Activated T-helper 17 cell treated with anti-CD3 and anti-CD28 coated beads, Interleukin-2, amount 50 U/mL, for 72 hours (primary cell): Measurements from ENCODE around the gene KIAA0319L. TPM values are rescaled to one million over a fixed set of nuclear protein-coding genes. Genes with fewer than 3 reads are reported as not detected.

Source experiments
- ATAC-seq: fragments of 150-1000 bp; cut with Tn5 transposase; replicated peaks from 2 replicates; pipeline ENCODE4 v1.10.0; 2021; ENCODE audit warnings: mild to moderate bottlenecking, moderate library complexity
- H3K27ac Mint-ChIP-seq: one replicate; pipeline ENCODE4 v1.8.0; 2022; ENCODE audit warnings: mixed read lengths
- H3K27me3 Mint-ChIP-seq: one replicate; pipeline ENCODE4 v1.8.0; 2022; ENCODE audit warnings: mixed read lengths
- H3K36me3 Mint-ChIP-seq: one replicate; pipeline ENCODE4 v1.8.0; 2022; ENCODE audit warnings: low read depth, mild to moderate bottlenecking, mixed read lengths
- H3K4me1 Mint-ChIP-seq: one replicate; pipeline ENCODE4 v1.8.0; 2022; ENCODE audit warnings: mixed read lengths
- H3K4me3 Mint-ChIP-seq: one replicate; pipeline ENCODE4 v1.8.0; 2022; ENCODE audit warnings: mild to moderate bottlenecking, mixed read lengths
- H3K9me3 Mint-ChIP-seq: one replicate; pipeline ENCODE4 v1.8.0; 2022; ENCODE audit warnings: mixed read lengths
- total RNA-seq, 2 donors: library from RNA; stranded (reverse); gene quantifications; one replicate each; pipeline ENCODE4 v1.2.3, GENCODE V29; 2022

Gene KIAA0319L
- 10 to 100 TPM; 45.8 to 98.2 TPM for total RNA-seq

DNA sequence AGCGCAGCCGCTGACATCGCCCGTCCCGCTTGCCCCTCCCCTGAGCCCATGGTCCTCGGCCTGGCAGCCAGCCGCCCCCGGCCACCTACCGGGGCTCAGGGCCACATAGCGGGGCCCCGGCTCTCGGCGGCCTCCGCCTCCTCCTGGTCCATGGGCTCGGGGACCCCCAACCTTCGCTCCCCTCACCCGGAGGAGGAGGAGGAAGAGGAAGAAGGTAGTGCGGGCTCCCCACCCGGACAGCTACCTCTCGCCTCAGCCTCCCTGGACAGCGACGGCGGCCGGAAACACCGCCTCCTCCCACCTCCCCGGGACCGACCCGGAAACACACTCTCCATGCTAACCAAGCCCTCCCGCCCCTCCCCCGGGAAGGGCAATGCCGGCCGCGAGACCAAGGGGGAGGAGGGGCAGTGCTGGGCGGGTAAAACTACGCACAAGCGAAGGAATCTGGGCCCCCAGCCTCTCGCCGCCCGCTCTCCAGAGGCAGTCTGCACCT, at the start of gene KIAA0319L:
TSS of gene KIAA0319L (minus strand) at position 286 of the 493 bp plus-strand sequence. CDS start 2,912 bp downstream, outside the sequence.
- Mint-ChIP-seq H3K4me3 (peak within 1 kb of the TSS; percentile 99), H3K36me3 (peaks cover 67% of the 10 kb centered on the region), H3K27me3 (no peaks in the 10 kb centered on the region), H3K27ac (peak within 1 kb of the TSS; percentile 100), H3K4me1 (peaks cover 41% of the 10 kb centered on the region), H3K9me3 (no peaks in the 10 kb centered on the region)
- ATAC-seq = peak; percentile 84

DNA sequence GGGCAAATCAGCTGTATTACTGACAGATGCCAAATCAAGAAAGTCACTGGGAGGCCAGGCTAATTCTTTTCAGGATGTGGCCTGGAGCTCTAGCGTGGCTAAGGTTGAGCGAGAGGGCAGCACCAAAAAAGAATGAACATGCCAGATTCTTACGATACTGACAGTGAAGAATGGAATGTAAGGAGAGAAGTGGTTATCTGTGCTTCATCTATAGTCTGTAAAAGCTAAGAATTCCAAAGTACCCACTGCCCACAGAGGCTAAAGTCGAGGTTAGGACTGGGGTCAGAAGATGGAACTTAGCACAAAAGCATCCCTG, 48.6 kb upstream of the KIAA0319L start:
- Mint-ChIP-seq H3K27me3 (no peaks in the 10 kb centered on the region), H3K36me3 (peaks cover 92% of the 10 kb centered on the region), H3K4me1 (no peaks in the 10 kb centered on the region), H3K4me3 (no peak overlapping the region), H3K27ac (peak overlapping the region; percentile 23), H3K9me3 (no peaks in the 10 kb centered on the region)
- ATAC-seq = no peak

DNA sequence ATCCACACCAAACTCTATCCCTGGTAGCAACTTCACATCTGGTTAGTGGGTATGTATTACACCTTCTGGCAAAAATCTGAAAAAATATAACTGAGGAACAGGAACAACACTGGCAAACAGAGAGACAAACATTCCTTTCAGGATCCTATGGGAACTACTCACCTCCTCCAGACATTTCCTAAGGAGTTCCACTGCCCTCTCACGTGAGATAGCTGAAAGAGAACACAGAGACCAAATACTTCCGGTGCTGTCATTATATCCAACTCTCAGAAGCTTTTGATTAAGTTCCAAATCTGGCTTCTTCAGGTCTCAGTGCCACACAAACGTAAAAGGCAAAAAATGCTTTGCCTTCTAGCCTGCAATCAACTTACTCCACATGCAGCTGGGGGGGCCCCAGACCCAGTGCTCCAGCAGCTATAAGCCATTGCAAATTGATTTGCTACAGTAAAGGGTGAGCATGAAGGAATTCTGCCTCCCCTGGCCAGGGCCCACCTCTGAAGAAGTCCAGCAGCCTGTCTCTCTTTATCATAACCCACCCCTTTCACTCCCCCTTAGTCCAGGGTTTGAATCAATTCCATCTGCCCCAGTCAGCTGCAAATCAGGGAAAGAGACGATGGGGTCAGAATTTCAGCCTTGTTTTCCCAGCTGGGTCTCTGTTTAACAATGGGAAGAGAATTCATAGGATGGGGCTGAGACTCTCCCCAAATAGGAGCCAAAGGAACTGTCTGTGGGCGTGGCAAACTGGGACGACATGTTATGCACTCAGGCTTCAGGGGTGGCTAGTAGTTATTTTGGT, 48.1 kb upstream of the KIAA0319L start:
- Mint-ChIP-seq H3K36me3 (peaks cover 95% of the 10 kb centered on the region), H3K4me1 (no peaks in the 10 kb centered on the region), H3K27ac (no peak overlapping the region), H3K4me3 (no peak overlapping the region), H3K9me3 (no peaks in the 10 kb centered on the region), H3K27me3 (no peaks in the 10 kb centered on the region)
- no peak for ATAC-seq

DNA sequence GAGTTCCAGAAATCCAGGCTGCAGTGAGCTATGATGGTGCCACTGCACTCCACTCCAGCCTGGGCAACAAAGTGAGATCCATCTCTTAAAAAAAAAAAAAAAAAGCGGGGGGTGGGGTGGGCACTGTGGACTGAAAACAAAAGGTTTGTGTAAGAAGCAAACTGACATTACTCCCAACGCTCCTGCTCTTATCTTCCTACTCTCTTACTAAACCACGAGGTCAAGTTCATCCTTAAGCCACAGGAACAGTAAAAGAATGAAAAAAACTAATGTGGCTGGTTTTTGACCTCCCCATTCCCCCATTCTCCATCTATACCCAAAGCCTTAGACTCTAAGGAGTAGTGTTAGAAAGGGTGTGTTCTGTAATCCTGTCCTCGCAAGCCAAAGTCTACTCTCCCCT, 46.7 kb upstream of the KIAA0319L start:
- Mint-ChIP-seq H3K4me1 (no peaks in the 10 kb centered on the region), H3K9me3 (no peaks in the 10 kb centered on the region), H3K36me3 (peaks cover 95% of the 10 kb centered on the region), H3K4me3 (no peak overlapping the region), H3K27ac (no peak overlapping the region), H3K27me3 (no peaks in the 10 kb centered on the region)
- no peak for ATAC-seq

DNA sequence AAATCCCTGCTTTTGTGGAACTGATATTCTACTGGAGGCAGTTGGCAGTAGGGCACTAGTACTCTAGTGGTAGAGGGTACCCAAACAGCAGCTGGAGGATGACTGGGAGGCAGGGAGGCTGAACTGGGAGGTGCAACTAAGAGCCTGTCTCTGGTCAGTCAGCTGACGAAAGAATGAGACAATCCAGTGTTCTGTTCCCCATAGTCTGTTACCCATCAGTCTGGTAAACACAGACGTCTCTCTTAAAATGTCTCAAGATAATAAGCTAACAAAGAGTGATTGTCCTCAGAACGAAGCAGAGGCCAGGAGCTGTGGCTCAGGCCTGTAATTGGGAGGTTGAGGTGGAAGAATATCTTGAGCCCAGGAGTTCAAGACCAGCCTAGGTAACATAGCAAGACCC, 46.3 kb upstream of the KIAA0319L start:
- Mint-ChIP-seq H3K36me3 (peaks cover 92% of the 10 kb centered on the region), H3K4me3 (no peak overlapping the region), H3K9me3 (no peaks in the 10 kb centered on the region), H3K27ac (no peak overlapping the region), H3K27me3 (no peaks in the 10 kb centered on the region), H3K4me1 (no peaks in the 10 kb centered on the region)
- no peak for ATAC-seq

DNA sequence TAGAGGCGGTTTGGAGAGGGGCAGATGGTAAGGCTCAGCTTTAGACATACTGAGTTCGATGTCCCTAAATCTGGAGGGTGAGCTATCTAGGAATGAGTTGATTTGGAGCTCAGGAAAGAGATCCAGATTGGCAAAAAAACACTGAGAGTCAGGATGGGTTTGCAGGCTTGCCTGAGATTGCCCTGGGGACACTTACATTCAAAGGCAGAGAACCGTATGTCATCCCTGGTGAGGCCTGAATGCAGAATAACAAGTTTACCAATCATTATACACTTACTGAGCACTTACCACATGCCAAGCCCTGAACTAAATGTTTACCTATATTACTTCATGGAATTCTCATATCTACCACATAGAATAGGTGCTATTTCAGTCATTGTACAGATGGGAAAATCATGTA, 43.4 kb upstream of the KIAA0319L start:
- no peaks in the 10 kb centered on the region for H3K27me3 Mint-ChIP-seq
- H3K4me1 Mint-ChIP-seq = no peaks in the 10 kb centered on the region
- H3K4me3 Mint-ChIP-seq = no peak overlapping the region
- H3K36me3 Mint-ChIP-seq = peaks cover 63% of the 10 kb centered on the region
- no peak for ATAC-seq
- no peak overlapping the region for H3K27ac Mint-ChIP-seq
- no peaks in the 10 kb centered on the region for H3K9me3 Mint-ChIP-seq

DNA sequence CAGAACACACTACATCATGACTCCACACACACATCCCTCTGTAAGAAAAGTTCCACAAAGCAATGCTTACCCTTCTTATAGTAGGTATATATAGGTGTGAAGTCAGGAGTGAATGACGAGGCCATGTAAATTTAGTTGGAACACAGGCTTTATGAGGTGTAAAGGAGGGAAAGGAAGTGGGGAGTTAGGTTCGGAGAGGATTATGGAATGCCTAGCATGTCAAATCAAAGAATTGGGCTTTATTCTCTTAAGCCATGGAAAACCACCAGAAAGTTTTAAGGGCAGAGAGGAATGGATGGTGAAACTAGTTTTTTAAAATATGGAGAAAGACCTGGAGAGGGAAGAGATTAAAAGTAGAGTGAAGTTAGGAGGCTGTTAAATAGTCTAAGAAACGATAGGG, 42.2 kb upstream of the KIAA0319L start:
- Mint-ChIP-seq H3K4me3 (no peak overlapping the region), H3K36me3 (peaks cover 52% of the 10 kb centered on the region), H3K27ac (peak overlapping the region; percentile 2), H3K27me3 (no peaks in the 10 kb centered on the region), H3K9me3 (no peaks in the 10 kb centered on the region), H3K4me1 (no peaks in the 10 kb centered on the region)
- ATAC-seq = no peak

DNA sequence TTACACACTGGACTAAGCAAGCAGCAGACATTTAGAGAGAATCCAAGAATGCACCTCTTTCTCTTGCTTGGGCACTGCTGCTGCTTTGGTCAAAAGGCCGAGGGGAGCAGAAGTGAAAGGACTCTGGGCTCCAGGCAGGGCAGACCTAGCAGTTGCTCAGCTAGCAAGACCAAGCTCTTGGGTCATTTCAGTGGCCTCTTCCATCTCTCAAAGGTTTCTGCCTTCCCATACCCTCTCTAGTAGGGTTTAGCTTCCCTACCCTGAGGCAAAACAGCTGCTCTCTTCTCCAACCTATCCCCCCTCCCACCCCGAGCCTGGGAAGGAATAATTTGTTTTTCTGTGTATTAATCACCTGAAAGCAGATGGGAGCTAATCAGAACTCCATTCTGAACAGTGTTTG, 41.7 kb upstream of the KIAA0319L start:
- Mint-ChIP-seq H3K4me3 (no peak overlapping the region), H3K9me3 (no peaks in the 10 kb centered on the region), H3K27ac (peak overlapping the region; percentile 2), H3K4me1 (peaks cover under 1% of the 10 kb centered on the region), H3K36me3 (peaks cover 46% of the 10 kb centered on the region), H3K27me3 (no peaks in the 10 kb centered on the region)
- ATAC-seq = no peak

DNA sequence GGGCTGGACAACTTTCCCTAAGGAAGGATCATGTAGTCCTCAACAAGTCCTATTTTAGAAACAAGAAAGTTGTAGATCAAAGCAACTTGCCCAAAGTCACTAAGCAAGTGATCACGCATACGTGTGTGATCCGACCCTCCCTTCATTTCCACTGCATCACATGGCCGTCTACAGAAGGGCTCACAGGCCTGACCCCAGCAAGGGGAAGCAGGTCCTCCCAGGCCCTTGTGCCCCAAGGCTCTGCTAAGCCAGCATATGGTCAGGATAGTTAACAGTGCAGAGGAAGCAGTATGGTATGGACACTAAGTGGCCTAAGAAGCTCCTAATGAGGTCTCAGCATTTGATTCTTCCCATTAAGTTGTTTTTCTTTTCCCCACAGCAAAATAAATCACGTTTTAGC, 40.7 kb upstream of the KIAA0319L start:
- peaks cover 4% of the 10 kb centered on the region for H3K4me1 Mint-ChIP-seq
- peaks cover 36% of the 10 kb centered on the region for H3K36me3 Mint-ChIP-seq
- no peak overlapping the region for H3K4me3 Mint-ChIP-seq
- no peaks in the 10 kb centered on the region for H3K27me3 Mint-ChIP-seq
- H3K9me3 Mint-ChIP-seq = no peaks in the 10 kb centered on the region
- no peak for ATAC-seq
- H3K27ac Mint-ChIP-seq = no peak overlapping the region

DNA sequence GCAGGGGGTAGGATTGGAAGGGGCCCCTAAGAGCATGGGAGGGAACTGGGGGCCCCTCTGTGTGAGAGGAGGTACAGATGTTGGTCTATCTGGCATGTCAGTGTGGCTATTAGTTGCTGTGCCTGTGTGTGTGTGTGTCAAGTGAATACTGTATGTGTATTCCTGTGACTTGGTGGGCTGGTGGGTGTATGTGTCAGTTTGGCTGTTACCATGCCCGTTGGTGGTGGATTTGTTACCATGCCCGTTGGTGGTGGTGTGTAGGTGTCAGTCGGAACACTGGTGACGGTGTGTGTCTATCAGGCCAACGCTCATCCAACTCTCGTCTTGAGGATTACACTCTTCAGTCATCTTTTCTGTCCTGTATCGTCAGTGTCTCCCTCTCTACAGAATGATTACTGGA, 38.5 kb upstream of the KIAA0319L start:
- Mint-ChIP-seq H3K27me3 (no peaks in the 10 kb centered on the region), H3K4me1 (peaks cover 4% of the 10 kb centered on the region), H3K36me3 (peaks cover 16% of the 10 kb centered on the region), H3K9me3 (no peaks in the 10 kb centered on the region), H3K4me3 (no peak overlapping the region), H3K27ac (peak overlapping the region; percentile 20)
- no peak for ATAC-seq

DNA sequence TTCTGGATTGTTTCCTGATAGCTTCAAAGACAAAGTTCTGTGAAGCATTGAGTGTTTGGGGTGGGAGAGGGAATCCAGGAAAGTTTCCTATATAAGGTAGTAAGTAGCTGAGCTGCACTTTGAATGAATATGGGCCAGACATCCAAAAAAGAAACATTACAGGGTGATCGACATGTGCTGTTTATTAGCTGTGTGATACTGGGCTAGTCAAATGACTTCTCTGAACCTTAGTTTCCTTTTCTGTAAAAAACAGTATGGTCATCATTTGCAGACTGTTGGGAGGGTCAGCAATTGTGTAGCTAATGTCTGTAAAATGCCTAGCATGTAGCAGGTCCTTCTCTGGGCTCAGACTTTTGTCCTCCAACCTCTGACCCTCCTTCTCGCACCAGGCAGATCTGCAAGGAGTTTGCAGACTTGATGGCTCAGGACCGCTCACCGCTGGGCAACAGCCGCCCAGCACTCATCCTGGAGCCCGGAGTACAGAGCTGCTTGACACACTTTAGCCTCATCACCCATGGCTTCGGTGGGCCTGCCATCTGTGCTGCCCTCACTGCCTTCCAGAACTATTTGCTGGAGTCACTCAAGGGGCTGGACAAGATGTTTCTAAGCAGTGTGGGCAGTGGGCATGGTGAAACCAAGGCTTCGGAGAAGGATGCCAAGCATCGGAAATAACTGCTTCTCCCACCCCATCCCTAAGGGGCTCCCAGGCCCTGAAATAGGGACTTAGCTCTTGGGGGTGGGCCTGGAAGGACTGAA, 37.0 kb upstream of the KIAA0319L start:
- Mint-ChIP-seq H3K27ac (peak overlapping the region; percentile 20), H3K9me3 (no peaks in the 10 kb centered on the region), H3K4me1 (peaks cover 7% of the 10 kb centered on the region), H3K36me3 (peaks cover 5% of the 10 kb centered on the region), H3K27me3 (no peaks in the 10 kb centered on the region), H3K4me3 (no peak overlapping the region)
- no peak for ATAC-seq

DNA sequence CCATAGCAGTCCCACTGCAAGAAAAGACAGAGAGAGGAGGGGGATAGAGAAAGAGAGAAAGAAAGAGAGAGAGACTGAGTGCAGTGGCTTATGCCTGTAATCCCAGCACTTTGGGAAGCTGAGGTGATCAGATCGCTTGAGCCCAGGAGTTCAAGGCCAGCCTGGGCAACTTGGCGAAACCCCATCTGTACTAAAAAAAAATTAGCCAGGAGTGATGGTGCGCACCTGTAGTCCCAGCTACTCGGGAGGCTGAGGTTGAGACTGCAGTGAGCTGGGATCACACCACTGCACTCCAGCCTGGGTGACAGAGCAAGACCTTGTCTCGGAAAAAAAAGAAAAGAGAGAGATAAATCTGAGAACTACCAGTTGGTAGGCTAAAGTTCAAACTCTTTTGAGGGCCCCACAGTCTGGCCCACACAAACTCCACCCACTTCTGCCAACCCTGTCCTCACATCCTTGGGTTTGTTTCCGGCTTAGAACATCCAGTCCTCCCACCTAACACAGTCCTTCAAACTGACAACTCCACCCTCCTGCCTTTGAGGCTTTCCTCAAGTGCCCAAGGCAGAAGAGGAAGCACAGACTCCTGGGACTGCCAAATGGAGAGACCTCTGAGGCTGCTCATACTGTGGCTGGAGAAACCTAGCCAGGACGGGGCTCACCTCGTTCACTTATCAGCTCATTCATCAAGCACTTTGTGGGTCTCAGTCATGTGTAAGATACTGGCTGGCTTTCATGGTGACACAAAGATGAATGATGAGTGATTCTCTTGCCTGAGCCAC, 36.0 kb upstream of the KIAA0319L start:
- no peak overlapping the region for H3K27ac Mint-ChIP-seq
- peaks cover 8% of the 10 kb centered on the region for H3K4me1 Mint-ChIP-seq
- H3K4me3 Mint-ChIP-seq = no peak overlapping the region
- no peaks in the 10 kb centered on the region for H3K36me3 Mint-ChIP-seq
- ATAC-seq = peak; percentile 48
- H3K9me3 Mint-ChIP-seq = no peaks in the 10 kb centered on the region
- H3K27me3 Mint-ChIP-seq = no peaks in the 10 kb centered on the region

DNA sequence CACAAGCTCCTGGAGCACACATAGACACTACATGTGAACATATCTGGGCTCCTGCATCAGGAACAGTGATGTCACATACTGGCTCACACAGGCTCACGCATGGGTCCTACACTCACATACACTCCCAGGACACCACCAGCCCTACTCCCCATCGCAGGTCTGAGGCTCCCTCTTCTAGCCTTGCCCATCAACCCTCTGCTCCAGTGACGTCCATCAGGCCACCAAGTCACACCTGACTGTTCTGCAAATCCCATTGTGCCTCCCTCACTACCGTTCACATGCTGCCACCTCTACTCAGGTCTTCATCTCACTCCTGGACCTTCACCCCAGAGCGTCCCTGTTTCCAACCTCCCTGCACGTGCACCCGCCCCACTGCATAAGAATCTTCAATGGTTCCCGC, 34.0 kb upstream of the KIAA0319L start:
- H3K36me3 Mint-ChIP-seq = no peaks in the 10 kb centered on the region
- no peak overlapping the region for H3K4me3 Mint-ChIP-seq
- H3K9me3 Mint-ChIP-seq = no peaks in the 10 kb centered on the region
- no peaks in the 10 kb centered on the region for H3K27me3 Mint-ChIP-seq
- H3K27ac Mint-ChIP-seq = no peak overlapping the region
- H3K4me1 Mint-ChIP-seq = peaks cover 8% of the 10 kb centered on the region
- no peak for ATAC-seq

DNA sequence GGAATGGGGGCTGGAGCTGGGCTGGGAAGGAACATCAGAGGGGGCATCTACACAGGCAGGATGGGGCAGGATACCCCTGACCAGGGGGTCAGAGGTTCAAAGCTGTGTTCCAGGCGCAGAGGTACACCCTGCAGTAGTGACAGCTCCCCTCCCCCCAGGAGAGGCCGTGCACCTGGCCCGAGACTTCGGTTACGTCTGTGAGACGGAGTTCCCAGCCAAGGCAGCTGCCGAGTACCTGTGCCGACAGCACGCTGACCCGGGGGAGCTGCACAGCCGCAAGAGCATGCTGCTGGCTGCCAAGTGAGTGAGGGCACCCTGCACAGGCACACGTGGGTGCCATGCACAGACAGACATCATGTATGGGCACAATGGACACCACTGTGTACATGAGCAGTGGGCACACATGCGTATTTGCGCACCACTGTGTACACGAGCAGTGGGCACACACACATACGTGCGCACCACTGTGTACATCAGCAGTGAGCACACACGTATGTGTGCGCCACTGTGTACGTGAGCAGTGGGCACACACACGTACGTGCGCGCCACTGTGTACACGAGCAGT, 33.4 kb upstream of the KIAA0319L start:
- no peaks in the 10 kb centered on the region for H3K27me3 Mint-ChIP-seq
- H3K4me3 Mint-ChIP-seq = no peak overlapping the region
- H3K9me3 Mint-ChIP-seq = no peaks in the 10 kb centered on the region
- no peak for ATAC-seq
- H3K36me3 Mint-ChIP-seq = no peaks in the 10 kb centered on the region
- H3K27ac Mint-ChIP-seq = no peak overlapping the region
- peaks cover 8% of the 10 kb centered on the region for H3K4me1 Mint-ChIP-seq
